GM18508 (cell line): ENCODE results near the gene ALDH1A3.

Source experiments
- ATAC-seq: cut with Tn5 transposase; IDR thresholded peaks from one replicate; pipeline ENCODE4 v1.9.1; 2021; ENCODE audit warnings: moderate number of reproducible peaks; ENCODE audit not compliant: insufficient read depth, unreplicated experiment

Gene ALDH1A3

GRCh38 chr15:100858294-100858693 lies 21.3 kb upstream of the ALDH1A3 start:
- ATAC-seq = no peak

DNA sequence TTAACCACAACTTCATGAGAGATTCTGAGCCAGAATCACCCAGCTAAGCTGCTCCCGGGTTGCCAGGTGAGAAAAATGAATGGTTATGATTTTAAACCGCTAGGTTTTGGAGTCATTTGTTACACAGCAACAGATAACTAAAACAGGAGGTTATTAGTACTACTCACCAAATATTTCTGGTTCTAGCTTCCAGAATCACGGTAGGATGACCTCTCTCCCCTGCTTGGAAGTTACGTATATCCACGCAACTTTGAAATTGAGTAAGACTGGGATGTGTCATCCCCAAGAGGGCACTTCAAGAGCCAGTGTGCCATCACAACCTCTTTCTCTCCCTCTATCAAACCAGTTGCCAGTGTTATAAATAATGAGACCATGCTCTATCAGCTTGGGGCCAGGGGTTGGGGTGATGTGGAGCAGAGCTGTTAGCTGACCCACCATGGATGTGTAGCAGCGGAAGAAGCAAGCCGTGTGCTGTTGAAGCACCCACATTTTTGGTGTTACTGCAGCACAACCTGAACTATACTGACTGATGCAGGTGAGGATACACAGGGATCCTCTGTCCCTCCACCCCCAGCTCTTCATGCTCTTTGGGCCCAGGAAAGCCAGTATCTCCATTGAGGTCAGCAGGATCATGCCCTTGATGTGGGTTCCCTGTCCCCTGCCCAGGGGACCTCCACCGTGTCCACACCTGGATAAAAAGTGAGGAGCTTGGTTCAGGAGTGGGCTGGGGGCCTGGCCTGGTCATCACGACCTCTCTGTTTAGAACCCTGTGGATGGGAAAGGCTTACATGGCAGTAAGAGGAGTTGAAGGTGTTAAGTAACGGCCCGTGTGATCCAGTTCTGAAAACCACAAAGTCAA lies 19.4 kb upstream of the ALDH1A3 start:
- no peak for ATAC-seq

DNA sequence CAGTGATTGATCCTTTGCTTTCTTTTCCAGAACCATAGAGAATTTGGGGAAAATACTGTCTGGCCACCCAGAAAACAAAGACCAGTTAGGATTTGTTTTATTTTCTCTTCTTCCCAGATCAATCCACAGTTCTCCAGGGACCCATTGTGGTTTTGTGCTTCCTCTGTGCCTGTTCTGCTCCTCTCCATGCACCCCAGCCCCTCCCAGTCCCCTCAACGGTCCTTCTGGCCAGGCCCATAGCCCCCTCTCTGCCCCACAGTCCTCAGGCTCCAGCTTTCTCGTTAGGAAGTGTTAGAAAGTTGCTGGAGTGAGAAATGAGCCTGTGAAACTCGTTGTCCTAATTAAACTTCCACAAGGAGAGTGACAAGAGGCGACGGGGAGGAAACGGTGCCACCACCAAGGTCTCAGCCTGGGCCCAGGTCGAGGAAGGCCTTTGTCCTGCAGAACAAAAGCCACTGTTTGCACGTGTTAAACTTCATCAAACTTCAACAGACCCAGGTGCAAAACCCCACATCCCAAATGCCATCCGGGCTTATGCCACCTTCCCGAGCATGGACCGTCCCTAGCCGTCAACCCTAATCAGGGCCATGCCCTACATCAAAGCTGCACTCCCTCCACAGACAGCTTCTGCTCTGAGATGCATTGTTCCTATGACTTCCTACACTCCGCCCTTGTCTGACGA lies 18.7 kb upstream of the ALDH1A3 start:
- ATAC-seq = no peak

- no peak for ATAC-seq
Observed at GRCh38 chr15:100861511-100861991, 18.1 kb upstream of the ALDH1A3 start.

DNA sequence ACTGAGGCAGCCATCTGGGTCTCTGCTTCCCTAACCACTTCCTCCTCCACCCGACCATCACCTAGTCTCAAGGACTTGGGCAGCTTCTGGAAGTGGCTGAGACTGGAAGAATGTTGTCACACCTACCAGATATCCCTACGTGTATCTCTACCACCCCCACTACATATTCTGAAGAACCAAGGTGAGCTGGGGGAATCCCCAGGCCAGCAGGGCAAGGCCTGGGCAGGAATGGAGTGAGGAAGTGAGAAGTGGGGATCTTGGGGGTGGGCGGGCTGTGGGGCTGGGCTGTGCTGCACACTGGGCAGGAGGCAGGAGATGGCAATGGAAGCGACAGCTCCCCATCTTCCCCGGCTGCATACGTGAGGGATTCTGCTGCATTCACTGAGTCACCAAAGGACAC lies 17.5 kb upstream of the ALDH1A3 start:
- no peak for ATAC-seq

- ATAC-seq = no peak
Observed at GRCh38 chr15:100863075-100863795, 16.4 kb upstream of the ALDH1A3 start.

DNA sequence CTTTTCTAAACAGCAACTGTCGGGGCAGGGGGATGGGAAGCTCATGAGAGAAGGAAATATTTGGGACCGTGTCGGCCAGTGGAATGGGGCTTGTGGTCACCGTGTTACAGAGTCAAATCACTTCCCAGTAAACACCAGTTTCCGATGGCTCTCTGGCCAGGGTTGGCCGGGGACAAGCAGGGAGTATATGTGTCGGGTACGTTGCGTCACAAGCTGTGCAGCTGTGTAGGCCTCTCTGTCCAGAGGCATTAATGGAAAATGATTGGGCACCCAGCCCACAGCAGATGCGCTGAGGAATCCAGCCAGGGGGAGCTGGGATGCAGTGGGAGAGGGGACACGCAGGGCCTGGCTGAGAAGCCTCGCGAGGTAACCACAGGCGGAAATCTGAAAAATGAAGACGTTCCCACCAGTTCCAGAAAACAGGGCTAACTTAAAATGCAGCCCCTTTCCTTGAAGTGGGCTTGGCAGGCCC lies 15.8 kb upstream of the ALDH1A3 start:
- no peak for ATAC-seq

DNA sequence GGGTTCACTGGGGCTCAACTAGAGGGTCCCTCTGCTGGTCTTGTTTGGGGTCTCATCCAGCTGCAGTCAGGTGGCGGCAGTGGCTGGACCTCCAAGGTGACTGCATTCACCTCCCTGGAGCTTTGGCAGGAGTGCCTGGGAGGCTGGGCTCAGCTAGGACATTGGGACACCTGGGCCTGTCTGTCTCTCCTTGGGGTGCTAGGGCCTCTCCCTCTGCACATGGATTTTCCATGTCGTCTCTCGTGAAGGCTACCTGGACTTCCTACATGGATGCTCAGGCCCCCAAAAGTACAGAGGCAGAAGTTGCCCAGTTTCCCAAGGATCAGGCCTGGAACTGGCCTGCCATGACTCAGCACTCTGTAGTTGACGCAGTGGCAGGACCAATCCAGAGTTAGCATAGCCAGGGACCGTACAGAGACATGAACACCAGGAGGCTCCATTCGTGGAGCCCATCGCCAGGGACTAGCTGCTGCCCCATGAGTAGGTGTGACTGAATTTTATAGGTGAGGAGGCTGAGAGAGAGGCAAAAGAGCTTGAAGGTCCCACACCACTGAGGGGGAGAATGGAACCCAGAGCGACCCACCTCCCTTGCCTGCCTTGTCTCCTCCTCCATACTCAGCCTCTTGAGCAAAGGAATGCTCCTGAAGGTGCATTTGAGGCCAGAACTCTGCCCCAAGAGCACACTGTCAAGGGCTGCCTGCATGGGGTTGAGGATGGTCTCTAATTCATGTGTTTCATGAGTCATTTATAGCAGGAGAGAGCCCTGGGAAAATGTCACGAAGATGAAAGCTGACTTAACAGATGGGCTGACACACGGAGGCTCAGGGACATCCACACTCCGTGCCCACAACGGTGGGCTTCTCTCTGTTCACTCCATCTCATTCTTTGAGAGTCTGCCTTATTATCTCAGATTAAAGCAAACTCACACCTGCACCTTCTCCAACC lies 13.0 kb upstream of the ALDH1A3 start:
- no peak for ATAC-seq

DNA sequence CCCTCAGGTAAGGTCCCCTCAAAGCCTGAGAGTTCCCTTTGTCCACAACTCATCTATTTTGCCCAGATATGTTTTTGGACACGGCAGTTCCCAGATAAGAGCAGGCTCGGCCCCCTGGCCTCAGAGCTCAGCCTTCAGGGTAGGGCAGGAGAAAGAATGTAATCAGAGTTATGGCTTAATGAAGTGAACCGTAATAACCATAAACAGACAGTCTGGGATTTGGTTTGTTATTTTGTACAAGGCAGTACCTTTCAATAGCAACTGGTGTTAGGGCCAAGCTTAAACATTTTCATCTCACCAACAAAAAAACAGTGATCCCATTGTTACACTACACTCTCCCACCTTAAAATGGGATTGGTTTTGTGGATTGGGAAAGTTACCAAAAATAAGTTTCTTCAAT lies 12.2 kb upstream of the ALDH1A3 start:
- no peak for ATAC-seq

DNA sequence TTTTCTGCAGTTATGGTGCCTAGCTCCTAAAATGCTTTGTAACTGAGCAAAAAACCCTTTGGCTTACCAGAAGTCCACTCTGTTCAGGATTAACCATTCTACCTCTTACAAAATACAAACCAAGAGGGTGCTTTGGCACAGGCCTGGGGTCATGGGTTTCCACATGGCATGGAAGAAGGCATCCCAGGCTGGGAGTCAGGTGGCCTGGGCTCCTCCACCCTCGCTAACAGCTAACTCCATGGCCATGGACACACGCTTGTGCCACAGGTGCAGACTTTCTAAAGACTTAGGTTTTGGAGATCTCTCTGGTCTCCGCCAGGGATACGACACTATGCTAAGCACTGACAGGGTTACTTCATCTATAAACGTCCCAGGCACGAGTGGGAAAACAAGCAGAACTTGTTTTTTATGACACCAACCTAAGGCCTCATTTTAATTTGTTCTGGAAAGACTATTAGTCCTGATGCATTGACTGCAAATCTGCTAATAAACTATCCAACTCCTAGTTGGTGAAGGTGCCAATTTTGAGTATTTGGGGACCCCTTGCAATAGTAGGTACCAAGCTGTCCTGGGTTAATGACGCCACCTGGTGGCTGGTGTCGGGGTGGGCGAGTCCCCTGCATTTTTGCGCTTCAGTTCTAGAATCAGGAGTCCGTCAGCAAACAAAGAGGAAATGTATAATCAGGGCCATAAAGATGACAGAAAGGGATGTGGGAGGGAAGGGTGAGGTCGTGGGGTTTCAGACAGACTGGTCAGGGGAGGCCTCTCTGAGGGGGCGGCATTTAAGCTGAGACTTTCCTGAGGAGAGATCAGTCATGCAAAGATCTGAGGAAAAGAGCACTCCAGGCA lies 10.3 kb upstream of the ALDH1A3 start:
- no peak for ATAC-seq

DNA sequence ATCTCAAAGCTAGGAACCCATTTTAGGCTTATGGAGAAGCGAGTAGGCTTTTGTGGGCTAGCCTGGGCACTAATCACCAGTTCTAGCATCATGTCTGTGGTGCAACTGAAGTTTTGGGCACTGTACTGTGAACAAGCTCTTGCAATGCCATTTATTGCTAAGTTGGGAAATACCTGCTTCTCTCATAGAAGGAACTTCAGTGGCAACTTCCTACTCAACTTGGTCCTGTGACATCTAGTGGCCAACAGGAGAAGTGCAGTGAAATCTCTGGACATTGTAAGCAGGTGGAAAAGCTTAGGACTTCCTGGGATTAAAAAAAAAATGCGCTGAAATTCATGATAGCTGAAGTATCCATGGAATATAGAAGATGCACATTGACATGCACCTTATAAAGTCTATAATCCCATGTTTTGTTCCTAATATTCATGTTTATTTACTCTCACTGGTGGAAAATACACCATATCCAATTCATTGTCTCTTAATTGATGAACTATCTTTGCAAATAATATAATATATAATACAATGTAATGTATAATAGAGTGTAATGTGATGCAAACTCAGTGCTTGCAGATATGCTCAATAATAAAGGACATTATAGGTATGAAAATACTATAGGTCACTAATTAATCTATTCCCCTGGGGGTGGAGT lies 6.5 kb upstream of the ALDH1A3 start:
- ATAC-seq = peak; percentile 58

- ATAC-seq = no peak
Observed at GRCh38 chr15:100875495-100875894, 4.1 kb upstream of the ALDH1A3 start.

DNA sequence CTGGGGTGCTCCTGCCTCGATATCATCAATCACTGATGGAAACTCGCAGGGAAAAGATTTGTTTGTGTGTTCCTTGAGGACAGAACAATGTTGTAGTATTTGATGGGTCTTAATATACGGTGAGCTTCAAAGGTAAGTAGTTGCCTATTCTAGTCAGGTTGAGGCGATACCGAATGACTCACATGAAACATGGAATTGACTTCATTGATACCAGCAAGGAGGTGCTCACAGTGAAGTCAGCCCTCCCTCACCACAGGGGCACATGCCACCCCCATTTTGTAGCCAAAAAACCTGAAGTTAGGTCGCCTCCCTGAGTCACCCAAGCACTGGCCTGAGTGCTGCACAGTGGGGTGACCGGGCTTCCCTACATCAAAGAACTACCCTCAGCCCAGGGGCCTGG lies 3.7 kb upstream of the ALDH1A3 start:
- ATAC-seq = no peak

DNA sequence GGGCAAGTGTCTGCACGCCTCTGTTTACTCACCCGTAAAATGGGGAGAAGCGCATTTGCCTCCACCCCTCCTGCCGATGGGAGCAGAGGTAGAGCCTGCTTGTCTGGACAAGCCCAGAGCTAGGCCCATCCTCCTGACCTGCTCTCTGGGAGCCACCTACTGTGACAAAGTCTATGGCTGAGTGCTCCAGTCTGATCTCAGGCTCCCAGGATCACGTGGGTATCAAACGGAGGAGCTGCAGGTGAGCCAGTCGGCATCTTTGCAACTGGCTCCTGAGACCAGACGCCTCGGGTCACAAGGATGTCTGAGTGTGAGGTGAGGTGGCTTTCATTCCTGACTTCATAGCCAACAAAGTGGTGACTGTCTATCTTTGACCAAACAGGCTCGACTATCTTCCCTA lies 2.1 kb upstream of the ALDH1A3 start:
- no peak for ATAC-seq

DNA sequence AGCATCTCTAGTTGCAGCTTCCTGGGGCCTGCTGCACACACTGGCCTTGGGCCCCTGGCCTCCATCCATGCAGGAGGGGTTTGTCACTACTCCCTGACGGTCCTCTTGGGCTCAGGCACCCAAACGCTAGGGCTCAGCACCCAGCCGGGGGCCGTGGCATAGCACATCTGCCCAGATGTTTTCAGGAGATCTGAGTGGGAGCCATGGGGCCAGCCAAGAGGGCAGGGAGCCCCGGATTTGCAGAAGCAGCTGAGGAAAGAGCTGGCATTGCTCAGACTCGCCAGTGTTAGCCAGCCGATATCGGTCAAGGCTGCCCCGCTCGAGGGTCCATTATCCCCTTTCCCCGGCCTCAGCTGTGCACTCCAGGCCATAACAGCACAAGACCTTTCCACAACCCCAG lies 1.5 kb upstream of the ALDH1A3 start:
- ATAC-seq = no peak

GRCh38 chr15:100878648-100879047 lies 983 bp upstream of the ALDH1A3 start:
- ATAC-seq = no peak

DNA sequence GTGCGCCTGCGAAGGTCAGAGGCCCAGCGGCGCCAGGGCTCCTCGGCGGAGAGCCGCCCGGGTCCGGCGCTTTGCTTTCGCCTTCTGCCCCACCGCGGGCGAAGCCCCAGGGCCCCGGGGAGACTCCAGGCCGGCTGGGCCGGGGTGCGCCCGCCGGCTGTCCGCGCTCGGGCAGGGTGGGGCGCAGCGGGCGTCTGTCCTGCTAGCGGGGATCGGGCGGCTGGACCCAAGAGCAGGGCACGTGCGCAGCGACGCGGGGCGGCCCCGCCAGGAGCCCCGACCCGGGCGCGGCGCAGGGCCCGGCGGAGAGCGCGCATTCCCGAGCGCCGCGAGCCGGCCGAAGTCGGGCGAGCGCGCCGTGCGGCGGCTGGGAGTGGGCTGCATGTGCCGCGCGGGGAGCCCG lies 569 bp upstream of the ALDH1A3 start:
- no peak for ATAC-seq

- no peak for ATAC-seq
Observed at GRCh38 chr15:100880139-100880896, 687 bp downstream of the ALDH1A3 start.
